ENCODE results near the gene HMGA1.
"Not testable (repeated sequence)": the region's sequence is repeated elsewhere in the genome, so short reads cannot be mapped to it uniquely, and the experiment has no call there.

HMGA1 gene

GRCh38 chr6:34240329-34241248, 3.9 kb downstream of the HMGA1 start:
- no peak for DNase-seq (ENCODE audit: low read depth in 2 of 2)

DNA sequence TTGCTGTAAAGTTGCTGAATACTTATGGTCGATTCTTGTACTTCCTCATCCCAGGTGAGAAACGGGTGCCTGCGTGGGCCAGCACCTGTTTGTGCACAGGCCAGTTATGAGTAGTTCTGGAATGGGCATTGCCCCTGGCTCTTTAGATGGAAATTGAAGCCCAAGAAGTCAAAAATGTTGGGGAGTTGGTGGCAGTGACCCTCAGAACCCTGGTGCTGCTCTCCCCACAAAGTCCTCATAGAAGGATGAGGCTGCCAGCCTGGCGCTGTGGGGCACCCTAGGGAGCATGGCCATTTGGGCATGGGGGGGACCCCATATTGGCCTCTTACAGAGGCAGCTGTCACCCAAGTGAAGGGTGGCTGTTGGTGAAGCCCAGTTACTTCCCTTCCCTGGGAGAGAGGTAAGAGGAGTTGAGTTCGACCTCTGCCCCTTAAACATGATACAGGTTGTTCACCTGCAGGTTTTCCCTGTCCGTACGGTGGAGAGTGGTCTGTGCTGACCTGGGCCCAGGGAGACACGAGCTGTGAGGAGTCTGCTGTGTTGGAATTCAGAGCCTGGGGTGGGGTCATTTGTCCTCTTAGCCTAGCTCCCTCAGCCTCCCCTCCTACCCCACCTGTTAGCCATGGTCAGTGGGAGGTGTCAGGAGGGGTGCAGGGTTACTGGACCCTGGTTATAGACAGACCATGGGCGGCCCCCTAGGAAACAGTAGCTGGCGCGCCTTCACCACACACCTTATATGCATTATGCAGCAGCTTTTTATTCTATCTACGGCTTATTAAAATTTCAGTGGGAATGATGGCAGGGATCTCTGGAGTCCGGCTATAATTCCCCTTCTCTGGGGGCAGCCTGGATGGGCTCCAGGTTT, 4.9 kb downstream of the HMGA1 start:
- DNase-seq (ENCODE audit: low read depth in 2 of 2): no peak

- DNase-seq (ENCODE audit: low read depth in 2 of 2): no peak
Measured at GRCh38 chr6:34242252-34243130, 5.8 kb downstream of the HMGA1 start.

DNA sequence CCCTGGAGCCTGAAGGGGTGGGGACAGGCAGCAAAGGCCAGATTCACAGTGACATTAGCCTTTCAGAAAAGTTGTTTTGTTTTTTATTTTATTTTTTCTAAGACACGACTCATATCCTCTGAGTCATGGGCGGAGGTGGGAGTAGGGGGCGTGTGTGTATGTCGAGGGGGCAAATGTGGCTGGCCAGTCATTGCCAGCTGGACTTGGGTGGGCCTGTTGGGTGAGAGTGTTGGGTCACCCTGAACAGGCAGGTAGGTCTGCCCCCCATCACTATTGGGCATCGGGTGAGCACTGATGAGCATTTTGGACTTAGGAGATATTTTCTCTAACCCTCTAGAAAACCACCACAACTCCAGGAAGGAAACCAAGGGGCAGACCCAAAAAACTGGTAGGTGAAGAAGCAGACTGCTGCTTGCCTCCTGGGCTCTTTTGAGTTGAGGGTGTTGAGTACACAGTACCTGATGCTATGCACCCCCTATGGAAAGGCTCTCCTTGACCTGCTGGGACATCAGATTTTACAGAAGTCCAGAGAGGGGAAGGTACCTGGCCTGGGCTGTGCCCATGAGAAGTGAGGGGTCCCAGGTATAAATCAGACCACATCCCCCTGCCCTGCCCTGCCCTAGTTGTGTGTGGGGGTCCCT, 6.6 kb downstream of the HMGA1 start:
- DNase-seq (ENCODE audit: low read depth in 2 of 2): no peak

DNA sequence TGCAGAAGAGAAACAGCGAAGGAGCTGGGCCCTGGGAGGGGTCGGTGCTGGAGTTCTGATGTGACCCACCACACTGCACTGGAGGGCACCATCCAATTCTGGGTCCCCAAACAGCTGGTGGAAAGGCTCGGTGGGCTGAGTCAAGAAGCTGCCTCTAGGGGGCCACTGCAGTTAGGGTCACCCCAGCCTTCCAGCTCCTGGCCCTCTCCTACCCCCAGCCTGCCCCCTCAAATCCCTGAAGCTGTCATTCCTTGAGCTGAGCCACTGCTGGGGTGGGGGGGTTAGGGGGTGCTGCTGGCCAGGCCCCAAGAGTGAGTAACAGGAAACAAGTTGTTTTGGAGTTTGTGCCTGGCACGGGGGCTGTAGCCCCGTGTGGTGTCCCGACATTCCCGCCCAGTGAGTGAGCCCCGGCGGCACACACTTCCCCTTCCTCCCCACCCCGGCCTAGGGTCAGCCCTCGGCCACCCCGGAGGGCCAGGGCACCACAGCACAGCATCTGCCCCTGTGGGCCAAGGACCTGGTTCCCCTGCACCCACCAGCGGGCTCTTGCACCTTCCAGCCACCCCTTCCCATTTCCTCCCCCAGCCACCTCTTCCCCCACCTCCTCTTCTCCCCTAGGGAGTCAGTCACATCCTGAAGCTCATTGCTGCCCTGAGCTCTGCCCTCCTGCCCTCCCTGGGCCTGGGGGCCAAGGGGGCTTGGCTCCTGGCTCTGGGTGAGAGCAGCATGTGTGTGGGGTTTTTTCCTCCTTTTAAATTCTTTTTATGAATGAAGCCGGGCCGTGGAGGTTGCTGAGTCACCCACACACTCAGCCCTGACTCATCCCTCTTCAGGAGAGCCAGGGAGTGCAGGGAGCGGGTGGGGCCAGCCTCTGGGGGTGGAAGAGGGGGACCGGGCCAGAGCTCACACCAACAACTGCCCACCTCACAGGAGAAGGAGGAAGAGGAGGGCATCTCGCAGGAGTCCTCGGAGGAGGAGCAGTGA, 7.5 kb downstream of the HMGA1 start:
- peak in 1 of 2 donors; percentile 57 for DNase-seq (ENCODE audit: low read depth in 2 of 2)

GRCh38 chr6:34245032-34245760, 8.5 kb downstream of the HMGA1 start:
- not testable (repeated sequence) for DNase-seq (ENCODE audit: low read depth in 2 of 2)

DNA sequence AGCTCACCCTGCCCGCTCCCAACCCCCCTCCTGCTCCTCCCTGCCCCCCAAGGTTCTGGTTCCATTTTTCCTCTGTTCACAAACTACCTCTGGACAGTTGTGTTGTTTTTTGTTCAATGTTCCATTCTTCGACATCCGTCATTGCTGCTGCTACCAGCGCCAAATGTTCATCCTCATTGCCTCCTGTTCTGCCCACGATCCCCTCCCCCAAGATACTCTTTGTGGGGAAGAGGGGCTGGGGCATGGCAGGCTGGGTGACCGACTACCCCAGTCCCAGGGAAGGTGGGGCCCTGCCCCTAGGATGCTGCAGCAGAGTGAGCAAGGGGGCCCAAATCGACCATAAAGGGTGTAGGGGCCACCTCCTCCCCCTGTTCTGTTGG, 9.1 kb downstream of the HMGA1 start:
- not testable (repeated sequence) for DNase-seq (ENCODE audit: low read depth in 2 of 2)

GRCh38 chr6:34246249-34246562, 9.5 kb downstream of the HMGA1 start:
- no peak for DNase-seq (ENCODE audit: low read depth in 2 of 2)

DNA sequence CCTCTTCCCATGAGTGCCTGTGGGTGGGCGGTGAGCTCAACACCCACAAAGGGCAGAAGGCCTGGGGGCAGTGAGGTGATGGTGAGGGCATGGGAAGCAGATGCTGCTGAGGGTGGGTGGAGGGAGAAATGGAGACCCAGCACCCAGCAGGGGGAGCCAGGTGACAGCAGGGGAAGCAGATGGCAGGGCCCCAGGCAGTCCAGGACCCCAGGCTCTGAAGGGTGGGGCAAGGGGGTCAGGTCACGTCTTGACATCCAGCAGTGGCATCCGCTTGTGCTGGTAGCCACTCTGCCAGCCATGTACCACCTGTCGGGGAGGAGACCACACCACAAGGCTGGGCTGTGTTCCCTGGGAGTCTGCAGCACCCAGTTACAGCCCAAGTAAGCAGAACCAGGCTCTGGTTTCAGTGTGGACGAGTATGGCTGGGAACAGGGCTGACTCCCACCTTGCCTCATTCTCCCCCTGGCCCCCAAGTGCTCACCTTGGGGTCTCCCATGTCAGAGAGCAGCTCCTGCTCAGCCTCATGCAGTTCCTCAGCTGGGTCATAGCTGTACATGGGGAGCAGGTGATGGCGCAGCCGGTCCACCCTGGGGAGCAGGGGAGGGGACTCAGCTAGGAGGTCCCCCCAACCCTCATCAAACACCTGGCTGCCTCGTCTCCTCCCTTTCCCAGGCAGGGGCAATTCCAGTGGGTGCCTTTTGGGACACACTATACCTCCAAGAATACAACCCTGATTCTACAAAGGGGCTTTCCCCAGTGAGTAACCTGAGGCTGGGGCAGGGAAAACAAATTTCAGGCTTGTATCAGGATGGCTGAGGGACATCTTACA, 10.1 kb downstream of the HMGA1 start:
- DNase-seq (ENCODE audit: low read depth in 2 of 2): no peak

DNA sequence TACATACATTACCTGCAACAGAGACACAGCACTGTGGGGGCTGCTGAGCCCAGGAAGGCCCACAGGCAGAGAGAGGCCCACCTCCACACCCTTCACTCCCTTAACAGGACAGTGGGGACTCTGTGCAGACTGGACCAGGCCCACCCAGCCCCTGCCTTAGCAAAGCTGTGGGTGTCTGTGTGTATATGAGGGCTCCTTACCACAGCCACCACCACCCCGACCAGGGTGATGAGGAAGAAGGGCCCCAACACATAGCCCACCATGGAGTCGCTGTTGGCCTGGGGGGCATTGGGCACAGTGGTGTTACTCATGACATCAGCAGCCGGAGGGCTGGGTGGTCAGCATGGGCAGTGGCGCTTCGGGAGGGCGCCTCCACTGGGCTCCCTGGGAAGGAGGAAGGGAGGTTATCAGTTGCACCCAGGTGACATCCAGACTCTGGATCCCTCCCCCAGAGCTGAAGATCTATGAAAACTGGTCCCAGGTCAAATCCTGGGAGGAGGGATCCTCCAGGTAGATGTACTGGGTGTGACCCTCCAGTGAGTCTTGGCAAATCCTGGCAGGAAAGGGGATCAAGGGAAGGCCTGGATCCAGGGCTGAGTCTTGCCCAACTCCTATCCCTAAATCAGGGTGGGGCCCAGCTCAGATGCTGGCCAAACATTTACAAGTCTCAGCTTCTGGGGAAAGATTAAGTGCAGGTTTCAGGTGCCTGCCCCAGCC, 11.0 kb downstream of the HMGA1 start:
- no peak for DNase-seq (ENCODE audit: low read depth in 2 of 2)

DNA sequence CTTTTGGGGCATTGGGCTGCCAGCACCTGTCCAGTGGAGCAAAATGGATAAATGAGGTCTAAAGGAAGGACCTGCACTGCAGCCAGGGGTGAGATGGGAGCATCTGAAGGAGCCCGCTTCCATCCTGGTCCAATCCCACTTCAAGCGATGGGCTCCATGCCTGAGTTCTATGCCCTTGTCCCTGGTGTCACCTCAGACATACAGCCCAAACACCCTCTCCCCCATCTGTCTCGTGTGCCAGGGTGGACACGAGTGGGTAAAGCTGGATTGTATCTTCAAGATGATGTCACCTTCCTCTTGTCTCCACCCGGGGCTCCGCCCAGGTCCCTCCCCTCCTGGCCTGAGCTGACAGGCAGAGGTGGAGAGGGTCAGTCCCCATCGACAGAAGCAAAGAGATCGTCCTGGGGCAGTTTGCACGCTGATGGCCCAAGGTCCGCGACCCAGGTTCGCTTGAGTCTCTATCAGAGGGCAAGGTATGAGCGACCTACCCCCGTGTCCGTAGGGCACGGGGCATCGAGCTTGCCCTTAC, 11.6 kb downstream of the HMGA1 start:
- DNase-seq (ENCODE audit: low read depth in 2 of 2): no peak

DNA sequence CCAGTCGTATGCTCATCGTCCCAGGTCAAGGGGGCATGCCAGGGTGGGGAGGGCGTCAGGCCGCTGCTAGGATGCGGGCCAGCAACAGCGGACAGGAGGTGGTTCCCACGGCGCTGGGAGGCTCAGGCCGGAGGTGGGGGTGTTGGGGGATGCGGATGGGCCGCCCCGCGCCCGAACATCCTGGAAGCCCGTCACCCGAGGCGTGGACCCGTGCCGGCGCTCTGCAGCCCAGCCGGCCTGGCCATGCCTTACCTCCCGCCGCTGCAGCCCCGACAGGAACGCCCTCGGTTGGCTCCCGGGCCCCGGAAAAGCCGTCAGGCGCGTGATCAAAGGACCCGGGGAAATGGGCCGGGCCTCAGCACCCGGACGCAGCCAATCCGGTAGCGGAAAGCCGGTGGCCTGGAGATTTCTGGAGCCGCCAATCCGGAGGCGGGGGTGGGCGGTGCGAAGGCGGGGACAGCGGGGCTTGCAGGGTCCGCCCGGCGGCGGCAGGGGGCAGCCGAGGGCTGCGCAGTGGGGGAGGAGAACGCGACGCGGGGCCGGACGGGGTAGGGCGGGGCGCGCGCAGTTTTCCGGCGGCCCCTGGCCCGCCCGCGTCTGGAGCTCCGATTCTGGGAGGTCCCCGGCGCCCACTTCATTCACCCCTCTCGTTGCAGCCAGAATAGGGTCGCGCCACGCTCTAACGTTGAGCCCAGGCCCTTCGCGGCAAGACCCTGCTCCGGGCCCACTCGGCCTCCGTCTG, 12.2 kb downstream of the HMGA1 start, which contains the start of gene SMIM29:
TSS of gene SMIM29 (minus strand) at position 280 of the 742 bp plus-strand sequence. CDS start 1,215 bp downstream, outside the sequence.
- peak; percentile 91 to 94 for DNase-seq (ENCODE audit: low read depth in 2 of 2)

DNA sequence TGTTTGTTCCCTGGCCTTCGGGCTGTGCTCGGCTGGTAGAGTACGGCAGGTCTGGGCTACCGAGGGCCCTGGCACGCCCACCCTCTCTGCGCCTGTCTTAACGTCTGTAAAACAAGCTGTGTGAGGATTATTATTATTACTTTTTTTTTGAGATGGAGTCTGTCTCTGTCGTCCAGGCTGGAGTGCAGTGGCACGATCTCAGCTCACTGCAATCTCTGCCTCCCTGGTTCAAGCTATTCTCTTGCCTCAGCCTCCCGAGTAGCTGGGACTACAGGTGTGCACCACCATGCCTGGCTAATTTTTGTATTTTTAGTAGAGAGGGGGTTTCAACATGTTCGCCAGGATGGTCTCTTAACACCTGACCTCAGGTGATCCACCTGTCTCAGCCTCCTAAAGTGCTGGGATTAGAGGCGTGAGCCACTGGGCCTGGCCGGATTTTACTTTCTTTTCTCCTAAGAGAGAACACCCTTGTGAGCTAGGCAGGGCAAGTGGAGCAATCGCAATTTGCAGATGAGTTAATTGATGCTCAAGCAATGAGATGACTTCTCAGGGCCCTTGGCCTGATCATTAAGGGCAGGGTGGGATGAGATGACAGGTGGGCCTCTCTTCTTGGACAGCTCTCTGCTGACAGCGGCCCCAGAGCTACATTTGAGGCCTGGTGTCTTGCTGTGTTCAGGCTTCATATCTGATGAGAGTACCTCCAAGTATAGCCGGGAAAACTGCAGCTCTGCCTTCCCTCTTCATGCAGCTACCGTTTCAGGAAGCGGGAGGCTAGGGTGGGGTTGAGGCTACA, 13.0 kb downstream of the HMGA1 start:
- no peak for DNase-seq (ENCODE audit: low read depth in 2 of 2)

- DNase-seq (ENCODE audit: low read depth in 2 of 2): not testable (repeated sequence)
Measured at GRCh38 chr6:34252395-34252794, 15.7 kb downstream of the HMGA1 start.

DNA sequence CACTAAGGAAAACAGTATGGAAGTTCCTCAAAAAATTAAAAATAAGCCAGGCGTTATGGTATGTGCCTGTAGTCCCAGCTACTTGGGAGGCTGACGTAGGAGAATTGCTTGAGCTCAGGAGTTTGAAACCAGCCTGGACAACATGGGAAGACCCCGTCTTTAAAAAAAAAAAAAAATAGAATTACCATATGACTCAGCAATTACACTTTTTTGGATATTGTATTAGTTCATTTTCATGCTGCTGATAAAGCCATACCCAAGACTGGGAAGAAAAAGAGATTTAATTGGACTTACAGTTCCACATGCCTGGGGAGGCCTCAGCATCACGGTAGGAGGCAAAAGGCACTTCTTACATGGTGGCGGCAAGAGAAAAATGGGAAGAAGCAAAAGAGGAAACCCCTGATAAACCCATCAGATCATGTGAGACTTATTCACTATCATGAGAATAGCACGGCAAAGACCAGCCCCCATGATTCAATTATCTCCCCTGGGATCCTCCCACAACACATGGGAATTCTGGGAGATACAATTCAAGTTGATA, 22.9 kb downstream of the HMGA1 start:
- no peak for DNase-seq (ENCODE audit: low read depth in 2 of 2)

All from stimulated activated CD8-positive, alpha-beta memory T cell treated with anti-CD3 and anti-CD28 coated beads, Interleukin-15, amount 100 ng/mL, for 4 hours (primary cell).